Measurements from ENCODE around the gene H2AZ2. TPM values are rescaled to one million over a fixed set of nuclear protein-coding genes. Genes with fewer than 3 reads are reported as not detected.
"Not testable (repeated sequence)": the region's sequence is repeated elsewhere in the genome, so short reads cannot be mapped to it uniquely, and the experiment has no call there.

The H2AZ2 gene
- total RNA-seq, 1 experiment from 2014 or later = 188 TPM

GRCh38 chr7:44794331-44794730 lies 53.6 kb downstream of the H2AZ2 start:
- no peak for DNase-seq
- Histone ChIP-seq H2AFZ (ENCODE audit: low read length) (no peak overlapping the region), H3K9ac (ENCODE audit: low read length) (no peak overlapping the region), H3K27me3 (ENCODE audit: low read length) (no peaks in the 10 kb centered on the region), H3K36me3 (ENCODE audit: insufficient read depth, low read length) (peaks cover 18% of the 10 kb centered on the region), H3K4me2 (ENCODE audit: low read depth, low read length, poor library complexity, severe bottlenecking) (no peak overlapping the region), H3K27ac (ENCODE audit: low read length) (no peak overlapping the region), H3K79me2 (ENCODE audit: low read length) (peaks cover 40% of the 10 kb centered on the region), H3K9me2 (replicated peaks; ENCODE audit: insufficient read depth, low read length) (no peaks in the 10 kb centered on the region), H4K20me1 (ENCODE audit: insufficient read depth, low read depth, low read length) (peaks cover 22% of the 10 kb centered on the region), H3K4me1 (ENCODE audit: low read length) (peaks cover 22% of the 10 kb centered on the region), H3K9me3 (ENCODE audit: low read length) (no peaks in the 10 kb centered on the region), H3K4me3 (ENCODE audit: low read length) (no peak overlapping the region)

GRCh38 chr7:44793919-44794318 lies 54.0 kb downstream of the H2AZ2 start:
- H3K9me3 ChIP-seq (ENCODE audit: low read length) = no peaks in the 10 kb centered on the region
- no peak overlapping the region for H3K9ac ChIP-seq (ENCODE audit: low read length)
- no peaks in the 10 kb centered on the region for H3K9me2 ChIP-seq (replicated peaks; ENCODE audit: insufficient read depth, low read length)
- no peak overlapping the region for H3K27ac ChIP-seq (ENCODE audit: low read length)
- no peaks in the 10 kb centered on the region for H3K27me3 ChIP-seq (ENCODE audit: low read length)
- H3K4me2 ChIP-seq (ENCODE audit: low read depth, low read length, poor library complexity, severe bottlenecking) = no peak overlapping the region
- H4K20me1 ChIP-seq (ENCODE audit: insufficient read depth, low read depth, low read length) = peaks cover 20% of the 10 kb centered on the region
- H2AFZ ChIP-seq (ENCODE audit: low read length) = no peak overlapping the region
- H3K36me3 ChIP-seq (ENCODE audit: insufficient read depth, low read length) = peaks cover 15% of the 10 kb centered on the region
- DNase-seq = no peak
- H3K4me3 ChIP-seq (ENCODE audit: low read length) = no peak overlapping the region
- H3K79me2 ChIP-seq (ENCODE audit: low read length) = peaks cover 38% of the 10 kb centered on the region
- peaks cover 22% of the 10 kb centered on the region for H3K4me1 ChIP-seq (ENCODE audit: low read length)

- Histone ChIP-seq H3K9me3 (ENCODE audit: low read length) (no peaks in the 10 kb centered on the region), H3K4me1 (ENCODE audit: low read length) (peaks cover 6% of the 10 kb centered on the region), H3K4me3 (ENCODE audit: low read length) (no peak overlapping the region), H3K9ac (ENCODE audit: low read length) (no peak overlapping the region), H3K27me3 (ENCODE audit: low read length) (no peaks in the 10 kb centered on the region), H3K36me3 (ENCODE audit: insufficient read depth, low read length) (no peaks in the 10 kb centered on the region), H3K27ac (ENCODE audit: low read length) (no peak overlapping the region), H2AFZ (ENCODE audit: low read length) (no peak overlapping the region), H3K79me2 (ENCODE audit: low read length) (peaks cover 14% of the 10 kb centered on the region), H4K20me1 (ENCODE audit: insufficient read depth, low read depth, low read length) (no peaks in the 10 kb centered on the region), H3K4me2 (ENCODE audit: low read depth, low read length, poor library complexity, severe bottlenecking) (no peak overlapping the region), H3K9me2 (replicated peaks; ENCODE audit: insufficient read depth, low read length) (no peaks in the 10 kb centered on the region)
- no peak for DNase-seq
These were observed 56.3 kb downstream of the H2AZ2 start for GRCh38 chr7:44791278-44792219.

- 0 out of 2 replicates have a peak, but pooled peaks cover 3% of the 10 kb centered on the region for H3K79me2 ChIP-seq (ENCODE audit: low read length)
- H3K9ac ChIP-seq (ENCODE audit: low read length) = no peak overlapping the region
- no peaks in the 10 kb centered on the region for H3K4me1 ChIP-seq (ENCODE audit: low read length)
- no peak for DNase-seq
- H2AFZ ChIP-seq (ENCODE audit: low read length) = no peak overlapping the region
- no peaks in the 10 kb centered on the region for H3K9me3 ChIP-seq (ENCODE audit: low read length)
- no peak overlapping the region for H3K4me2 ChIP-seq (ENCODE audit: low read depth, low read length, poor library complexity, severe bottlenecking)
- H3K9me2 ChIP-seq (replicated peaks; ENCODE audit: insufficient read depth, low read length) = no peaks in the 10 kb centered on the region
- H4K20me1 ChIP-seq (ENCODE audit: insufficient read depth, low read depth, low read length) = no peaks in the 10 kb centered on the region
- H3K4me3 ChIP-seq (ENCODE audit: low read length) = no peak overlapping the region
- no peaks in the 10 kb centered on the region for H3K27me3 ChIP-seq (ENCODE audit: low read length)
- H3K36me3 ChIP-seq (ENCODE audit: insufficient read depth, low read length) = no peaks in the 10 kb centered on the region
- no peak overlapping the region for H3K27ac ChIP-seq (ENCODE audit: low read length)
These were observed 57.9 kb downstream of the H2AZ2 start for GRCh38 chr7:44789990-44790389.

- H3K4me2 ChIP-seq (ENCODE audit: low read depth, low read length, poor library complexity, severe bottlenecking) = no peak overlapping the region
These were observed 60.1 kb downstream of the H2AZ2 start for GRCh38 chr7:44787762-44788161.

GRCh38 chr7:44787041-44787440 lies 60.8 kb downstream of the H2AZ2 start:
- Histone ChIP-seq H3K4me3 (ENCODE audit: low read length) (no peak overlapping the region), H3K79me2 (ENCODE audit: low read length) (no peaks in the 10 kb centered on the region), H3K9me3 (ENCODE audit: low read length) (peaks cover 4% of the 10 kb centered on the region; the same call in 1 of the 2 replicates), H3K9ac (ENCODE audit: low read length) (no peak overlapping the region), H3K9me2 (replicated peaks; ENCODE audit: insufficient read depth, low read length) (no peaks in the 10 kb centered on the region), H3K27ac (ENCODE audit: low read length) (no peak overlapping the region), H2AFZ (ENCODE audit: low read length) (no peak overlapping the region), H3K4me2 (ENCODE audit: low read depth, low read length, poor library complexity, severe bottlenecking) (no peak overlapping the region), H4K20me1 (ENCODE audit: insufficient read depth, low read depth, low read length) (no peaks in the 10 kb centered on the region), H3K4me1 (ENCODE audit: low read length) (no peaks in the 10 kb centered on the region), H3K27me3 (ENCODE audit: low read length) (no peaks in the 10 kb centered on the region), H3K36me3 (ENCODE audit: insufficient read depth, low read length) (no peaks in the 10 kb centered on the region)
- no peak for DNase-seq

More at GRCh38 chr7:44787762-44788161, 60.1 kb downstream of the H2AZ2 start:
- Histone ChIP-seq H3K4me1 (ENCODE audit: low read length) (no peaks in the 10 kb centered on the region), H4K20me1 (ENCODE audit: insufficient read depth, low read depth, low read length) (no peaks in the 10 kb centered on the region), H3K27me3 (ENCODE audit: low read length) (no peaks in the 10 kb centered on the region), H3K9me3 (ENCODE audit: low read length) (peaks cover 4% of the 10 kb centered on the region; the same call in 1 of the 2 replicates), H3K4me3 (ENCODE audit: low read length) (no peak overlapping the region), H3K27ac (ENCODE audit: low read length) (no peak overlapping the region), H3K9me2 (replicated peaks; ENCODE audit: insufficient read depth, low read length) (no peaks in the 10 kb centered on the region), H2AFZ (ENCODE audit: low read length) (no peak overlapping the region), H3K79me2 (ENCODE audit: low read length) (no peaks in the 10 kb centered on the region), H3K36me3 (ENCODE audit: insufficient read depth, low read length) (no peaks in the 10 kb centered on the region), H3K9ac (ENCODE audit: low read length) (no peak overlapping the region)
- DNase-seq = no peak

GRCh38 chr7:44785218-44785617 lies 62.7 kb downstream of the H2AZ2 start:
- H4K20me1 ChIP-seq (ENCODE audit: insufficient read depth, low read depth, low read length); H3K27me3 ChIP-seq (ENCODE audit: low read length); DNase-seq; H3K9ac ChIP-seq (ENCODE audit: low read length); H3K27ac ChIP-seq (ENCODE audit: low read length); H3K4me2 ChIP-seq (ENCODE audit: low read depth, low read length, poor library complexity, severe bottlenecking); H3K9me3 ChIP-seq (ENCODE audit: low read length); H3K36me3 ChIP-seq (ENCODE audit: insufficient read depth, low read length); H2AFZ ChIP-seq (ENCODE audit: low read length); H3K4me3 ChIP-seq (ENCODE audit: low read length); H3K4me1 ChIP-seq (ENCODE audit: low read length); H3K79me2 ChIP-seq (ENCODE audit: low read length); H3K9me2 ChIP-seq (replicated peaks; ENCODE audit: insufficient read depth, low read length): not testable (repeated sequence)

GRCh38 chr7:44784364-44784763 lies 63.5 kb downstream of the H2AZ2 start:
- Histone ChIP-seq H3K79me2 (ENCODE audit: low read length) (no peaks in the 10 kb centered on the region), H3K27me3 (ENCODE audit: low read length) (no peaks in the 10 kb centered on the region), H3K9me3 (ENCODE audit: low read length) (peaks cover 4% of the 10 kb centered on the region; the same call in 1 of the 2 replicates), H3K4me1 (ENCODE audit: low read length) (no peaks in the 10 kb centered on the region), H3K4me3 (ENCODE audit: low read length) (no peak overlapping the region), H3K9me2 (replicated peaks; ENCODE audit: insufficient read depth, low read length) (no peaks in the 10 kb centered on the region), H3K27ac (ENCODE audit: low read length) (no peak overlapping the region), H3K36me3 (ENCODE audit: insufficient read depth, low read length) (no peaks in the 10 kb centered on the region), H3K9ac (ENCODE audit: low read length) (no peak overlapping the region), H4K20me1 (ENCODE audit: insufficient read depth, low read depth, low read length) (no peaks in the 10 kb centered on the region), H2AFZ (ENCODE audit: low read length) (no peak overlapping the region), H3K4me2 (ENCODE audit: low read depth, low read length, poor library complexity, severe bottlenecking) (no peak overlapping the region)
- DNase-seq = no peak

Measured in Karpas-422 (cell line).